T-helper 22 cell (primary cell): ENCODE data around the gene PTMA.
"Not testable (repeated sequence)": the region's sequence is repeated elsewhere in the genome, so short reads cannot be mapped to it uniquely, and the experiment has no call there.

Experiments used
- DNase-seq: peaks from one replicate; pipeline ENCODE4 v3.0.0-alpha.2; 2020; ENCODE audit warnings: low read depth

Gene PTMA, protein sequence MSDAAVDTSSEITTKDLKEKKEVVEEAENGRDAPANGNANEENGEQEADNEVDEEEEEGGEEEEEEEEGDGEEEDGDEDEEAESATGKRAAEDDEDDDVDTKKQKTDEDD

DNA sequence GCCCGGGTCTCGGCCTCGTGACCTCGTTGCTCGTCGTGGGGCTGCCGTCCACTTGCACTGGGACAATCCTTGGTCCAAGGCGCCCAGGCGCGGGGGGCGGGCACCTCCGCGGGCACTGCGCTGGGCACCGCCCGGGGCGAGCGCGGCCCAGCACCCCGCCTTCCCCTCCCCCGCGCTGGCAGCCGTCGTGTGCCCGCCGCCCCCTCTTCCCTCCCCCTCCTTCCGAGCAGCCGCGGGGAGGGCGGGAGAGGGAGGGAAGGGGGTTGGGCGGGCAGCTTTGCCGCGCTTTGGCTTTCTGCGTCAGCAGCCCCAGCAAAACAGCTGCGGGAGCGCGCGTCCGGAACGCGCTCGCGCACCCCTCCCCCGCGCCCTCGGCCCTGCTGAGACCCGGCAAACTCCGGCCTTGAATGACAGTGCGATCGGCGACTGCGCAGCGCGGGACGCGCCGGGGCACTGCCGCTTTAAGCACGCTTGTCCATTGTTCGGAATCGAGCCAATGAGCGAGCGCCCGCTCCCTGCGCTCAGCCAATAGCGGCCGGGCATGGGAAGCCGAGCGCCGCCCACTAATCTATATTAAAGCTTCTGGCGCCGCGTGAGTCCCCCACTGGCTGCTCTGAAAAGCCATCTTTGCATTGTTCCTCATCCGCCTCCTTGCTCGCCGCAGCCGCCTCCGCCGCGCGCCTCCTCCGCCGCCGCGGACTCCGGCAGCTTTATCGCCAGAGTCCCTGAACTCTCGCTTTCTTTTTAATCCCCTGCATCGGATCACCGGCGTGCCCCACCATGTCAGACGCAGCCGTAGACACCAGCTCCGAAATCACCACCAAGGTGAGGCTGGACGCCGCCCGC is at the start of gene PTMA:
Gene PTMA, plus strand, starts transcription at position 599 of the 846 bp plus-strand sequence. Its CDS starts 182 bp downstream, at position 781.
- DNase-seq = peak; percentile 99

DNA sequence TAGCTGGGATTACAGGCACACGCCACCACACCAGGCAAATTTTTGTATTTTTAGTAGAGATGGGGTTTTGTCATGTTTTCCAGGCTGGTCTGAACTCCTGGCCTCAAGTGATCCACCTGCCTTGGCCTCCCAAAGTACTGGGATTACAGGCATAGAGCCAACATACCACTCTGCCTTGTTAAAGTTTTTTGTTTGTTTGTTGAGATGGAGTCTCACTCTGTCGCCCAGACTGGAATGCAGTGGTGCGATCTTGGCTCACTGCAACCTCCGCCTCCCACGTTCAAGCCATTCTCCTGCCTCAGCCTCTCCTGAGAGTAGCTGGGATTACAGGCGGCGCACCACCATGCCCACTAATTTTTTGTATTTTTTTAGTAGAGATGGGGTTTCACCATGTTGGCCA is 48.3 kb upstream of the PTMA start:
- not testable (repeated sequence) for DNase-seq

DNA sequence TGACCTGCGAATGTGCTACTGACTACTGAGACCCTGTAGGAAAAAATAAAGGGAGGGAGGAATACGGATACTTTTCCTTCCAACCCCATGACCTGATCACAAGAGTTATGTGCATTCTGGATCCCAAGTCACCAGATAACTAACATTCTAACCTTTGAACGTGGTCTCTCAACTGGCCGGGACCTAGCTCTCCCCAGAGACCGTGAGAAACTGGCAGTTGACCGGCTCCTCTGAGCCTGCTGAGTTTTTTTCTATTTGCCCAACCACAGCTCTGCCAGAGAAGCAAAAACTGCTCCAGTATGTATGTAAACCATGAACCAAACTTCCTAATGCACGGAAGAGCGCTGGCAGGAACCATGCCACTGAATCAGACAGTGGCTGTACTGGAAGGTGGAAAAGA is 47.5 kb upstream of the PTMA start:
- DNase-seq = no peak

DNA sequence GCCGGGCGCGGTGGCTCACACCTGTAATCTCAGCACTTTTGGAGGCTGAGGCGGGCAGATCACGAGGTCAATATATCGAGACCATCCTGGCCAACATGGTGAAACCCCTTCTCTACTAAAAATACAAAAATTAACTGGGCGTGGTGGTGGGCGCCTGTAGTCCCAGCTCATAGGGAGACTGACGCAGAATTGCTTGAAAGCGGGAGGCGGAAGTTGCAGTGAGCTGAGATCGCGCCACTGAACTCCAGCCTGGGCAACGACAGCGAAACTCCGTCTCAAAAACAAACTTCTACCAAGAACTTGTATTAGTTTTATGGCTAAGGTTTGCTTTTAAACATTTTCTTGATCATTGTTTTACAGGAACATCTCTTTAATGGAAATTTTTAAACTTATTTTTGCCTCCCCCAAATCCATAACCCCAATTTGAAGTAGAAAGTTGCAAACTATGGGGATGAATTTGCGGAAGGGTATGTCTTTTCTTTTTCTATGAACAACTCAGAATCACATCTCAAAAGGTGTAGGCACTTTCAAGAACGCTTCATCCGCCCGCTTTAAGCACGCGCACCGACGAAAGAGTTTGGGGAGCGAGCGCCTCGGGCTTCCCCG is 46.8 kb upstream of the PTMA start:
- DNase-seq = no peak

DNA sequence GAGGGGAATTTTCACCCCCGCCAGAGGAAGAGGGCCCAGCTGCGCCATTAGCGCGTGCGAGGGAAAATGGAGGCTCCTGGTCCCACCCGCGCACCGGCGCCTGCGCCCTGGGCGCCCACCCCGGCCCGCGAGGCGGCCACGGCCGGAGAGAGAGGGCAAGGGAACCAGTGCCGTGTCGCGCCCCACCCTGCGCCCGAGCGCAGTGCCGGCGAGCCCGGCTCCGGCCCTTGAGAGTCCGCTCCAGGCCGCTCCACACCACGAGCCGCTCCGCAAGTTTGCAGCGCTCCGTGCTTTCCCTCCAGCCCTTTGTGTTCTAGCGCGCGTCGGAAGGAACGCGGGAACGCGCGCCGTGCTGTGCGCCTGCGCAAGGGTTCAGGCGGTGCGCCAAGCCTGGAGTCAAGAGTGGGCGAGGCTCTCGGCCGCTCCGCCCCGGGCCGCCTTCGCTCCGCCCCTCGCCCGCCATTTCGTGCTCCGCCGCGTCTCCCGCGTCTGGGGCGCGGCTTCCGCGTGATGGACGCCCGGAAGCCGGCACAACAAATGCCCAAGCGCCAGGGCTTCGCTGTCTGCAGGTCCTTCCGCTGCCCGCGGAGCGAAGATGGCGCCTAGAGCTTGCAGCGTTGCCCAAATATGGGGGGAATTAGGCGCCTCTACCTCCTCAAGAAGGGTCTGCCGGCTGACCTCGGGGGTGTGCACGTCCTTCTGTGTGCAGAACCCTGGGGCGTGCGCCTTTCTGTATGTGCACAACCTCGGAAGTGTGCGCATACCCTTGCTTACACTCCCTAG is 46.1 kb upstream of the PTMA start:
- DNase-seq = peak; percentile 87

DNA sequence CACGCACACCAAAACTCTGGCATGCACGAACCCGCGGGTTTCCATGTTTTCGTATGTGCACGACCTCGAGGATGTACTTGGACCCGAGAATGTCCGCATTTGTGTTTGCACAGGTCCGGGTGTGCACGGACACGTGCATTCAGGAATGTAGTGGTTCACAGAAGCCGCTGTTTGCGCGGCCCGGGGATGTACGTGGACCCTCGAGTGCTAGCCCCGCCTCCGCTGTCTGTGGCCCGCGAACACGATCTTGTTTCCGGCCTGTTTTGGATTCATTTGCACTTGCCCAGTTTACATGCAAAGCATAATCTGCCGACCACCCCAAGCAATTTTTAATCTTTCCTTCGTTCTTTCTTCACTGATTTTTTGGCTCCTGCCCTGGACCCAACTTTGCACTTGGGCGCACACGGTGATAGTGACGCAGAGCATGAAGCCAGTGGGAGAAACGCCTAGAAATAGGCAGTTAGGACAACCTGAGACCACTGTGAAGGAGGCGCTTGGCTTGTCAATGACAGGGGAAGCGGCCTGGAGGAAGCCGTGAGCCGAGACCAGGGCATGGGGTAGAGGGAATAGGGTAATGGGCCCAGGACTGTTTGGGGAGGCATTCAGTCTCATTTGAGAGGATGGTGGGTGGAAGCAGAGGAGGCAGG is 45.4 kb upstream of the PTMA start:
- no peak for DNase-seq

DNA sequence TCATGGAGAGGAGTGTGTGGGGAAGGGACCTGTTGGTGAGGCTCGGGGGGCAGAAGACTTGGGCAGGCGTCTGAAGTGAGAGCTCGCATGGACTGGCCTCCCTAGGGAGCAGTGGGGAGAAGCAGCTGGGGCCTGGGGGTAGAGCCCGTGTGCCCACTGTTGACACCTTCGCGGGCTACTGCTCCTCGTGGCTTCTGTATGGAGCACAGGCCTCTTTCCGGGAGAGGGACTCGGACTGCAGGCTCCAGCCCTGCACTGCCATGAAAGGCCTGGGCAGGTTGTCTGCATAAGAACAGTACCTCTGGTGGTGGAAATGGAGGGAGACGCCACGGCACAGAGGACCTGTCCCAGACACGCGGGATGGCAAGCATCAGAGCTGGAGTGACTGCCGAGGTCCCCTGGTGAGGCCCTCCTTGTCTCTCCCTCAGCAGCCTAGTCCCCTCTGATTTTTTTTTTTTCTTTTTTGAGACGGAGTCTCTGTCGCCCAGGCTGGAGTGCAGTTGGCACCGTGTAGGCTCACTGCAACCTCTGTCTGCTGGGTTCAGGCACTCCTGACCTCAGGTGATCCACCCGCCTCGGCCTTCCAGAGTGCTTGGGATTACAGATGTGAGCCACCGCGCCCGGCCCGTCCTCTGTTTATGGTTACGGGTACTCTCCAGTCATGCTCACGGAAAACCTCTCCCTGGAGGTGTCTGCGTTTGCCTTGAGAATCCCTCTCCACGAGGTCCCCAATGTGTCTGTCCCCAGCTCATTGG is 44.7 kb upstream of the PTMA start:
- no peak for DNase-seq

DNA sequence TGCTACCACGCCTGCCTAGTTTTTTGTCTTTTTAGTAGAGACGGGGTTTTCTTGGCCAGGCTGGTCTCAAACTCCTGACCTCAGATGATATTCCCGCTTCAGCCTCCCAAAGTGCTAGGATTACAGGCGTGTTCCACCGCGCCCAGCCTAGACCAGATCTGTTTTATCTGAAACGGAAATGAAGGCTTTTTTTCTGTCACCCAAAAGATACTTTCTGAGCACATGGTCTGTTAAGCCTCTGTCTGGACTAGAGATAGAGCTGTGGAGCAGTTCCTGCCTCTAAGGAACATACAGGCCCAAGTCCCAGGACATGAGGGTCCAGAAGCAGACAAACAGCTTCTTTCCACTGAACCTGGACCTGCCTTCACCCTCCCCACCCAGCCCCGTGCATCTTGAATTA is 43.6 kb upstream of the PTMA start:
- DNase-seq = no peak

DNA sequence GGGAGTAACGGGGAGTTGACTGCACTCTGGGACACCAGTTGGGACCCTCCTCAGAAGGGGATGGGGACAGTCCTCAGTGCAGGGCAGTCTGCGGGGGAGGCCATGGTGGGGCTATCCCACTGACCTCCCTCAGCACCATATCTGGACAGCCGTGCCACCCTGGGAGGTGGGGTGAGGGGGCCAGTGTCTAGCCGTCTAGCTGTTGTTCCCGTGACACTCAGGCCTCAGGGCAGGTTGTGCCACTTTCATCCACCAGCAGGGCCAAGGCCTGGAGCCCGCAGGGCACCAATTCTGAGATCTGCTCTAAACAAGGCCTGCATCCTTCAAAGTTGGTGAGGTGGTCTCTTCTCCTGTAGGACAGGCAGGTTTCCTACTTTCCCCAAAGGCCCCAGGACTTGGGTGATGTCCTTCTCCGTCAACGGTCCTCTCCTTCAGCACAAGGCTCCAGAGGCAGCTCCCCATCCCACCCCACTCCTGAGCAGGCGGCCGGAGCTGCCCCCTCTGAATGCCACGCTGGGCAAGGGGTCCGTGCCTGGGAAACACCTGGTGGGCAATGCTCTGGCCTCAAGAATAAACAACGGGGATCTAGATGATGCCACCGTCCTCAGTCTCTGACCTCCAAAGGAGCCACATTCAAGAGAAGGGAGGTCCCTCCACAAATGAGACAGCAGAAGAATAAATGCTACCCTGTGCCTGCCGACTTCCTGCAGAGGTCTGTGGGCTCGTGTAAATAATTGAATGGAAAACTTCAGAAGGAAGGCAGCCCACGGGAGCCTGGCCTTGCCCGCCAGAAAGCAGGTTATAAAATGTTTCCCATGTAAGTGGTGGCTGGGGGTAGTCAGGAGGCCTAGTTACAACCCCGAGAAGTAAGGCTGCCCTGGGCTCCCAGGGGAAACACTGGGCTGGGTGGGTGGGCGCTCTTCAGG is 42.8 kb upstream of the PTMA start:
- no peak for DNase-seq

DNA sequence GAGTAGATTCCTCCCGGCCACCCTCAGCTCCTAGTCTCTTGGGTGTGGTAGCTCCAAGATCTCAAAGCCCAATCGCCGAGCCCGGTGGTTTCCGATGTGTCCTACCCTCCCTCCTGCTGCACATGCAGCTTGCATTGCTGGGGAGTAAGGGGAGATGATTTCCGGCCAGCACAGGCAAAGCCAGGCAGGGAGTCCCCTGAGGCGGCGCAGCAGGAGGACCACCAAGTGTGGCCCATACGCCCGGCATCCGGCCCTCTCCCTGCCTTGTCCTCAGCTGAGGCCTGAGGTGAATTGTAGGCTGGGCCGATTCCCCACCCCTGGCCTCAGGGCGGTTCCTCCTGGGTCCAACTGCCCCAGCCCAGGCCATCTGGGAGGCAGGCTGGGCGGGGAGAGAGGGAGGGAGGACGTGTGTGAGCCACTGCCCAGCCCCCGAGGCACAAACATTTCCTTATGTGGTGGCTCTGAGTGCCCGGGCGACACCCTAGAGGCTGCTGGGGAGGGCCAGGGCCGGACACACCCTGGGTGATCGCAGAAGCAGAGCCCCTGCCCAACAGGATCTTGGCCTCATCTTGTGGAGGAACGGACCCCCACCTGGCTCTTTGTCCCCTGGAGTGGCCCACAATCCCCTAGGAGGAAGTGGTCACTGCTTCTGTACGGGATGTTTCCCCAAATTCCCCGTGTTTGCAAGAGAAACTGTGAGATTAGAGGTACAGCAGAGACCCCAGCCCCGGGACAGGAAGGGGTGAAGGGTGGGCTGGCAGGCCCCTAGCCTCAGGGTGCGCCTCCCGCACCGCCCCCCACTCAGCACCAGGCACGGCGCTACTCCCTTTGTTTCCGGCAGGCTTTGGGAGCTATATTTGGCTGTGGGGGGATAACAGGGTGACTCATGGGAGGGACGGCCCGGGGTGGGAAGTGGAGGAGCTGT is 41.9 kb upstream of the PTMA start:
- DNase-seq = no peak

DNA sequence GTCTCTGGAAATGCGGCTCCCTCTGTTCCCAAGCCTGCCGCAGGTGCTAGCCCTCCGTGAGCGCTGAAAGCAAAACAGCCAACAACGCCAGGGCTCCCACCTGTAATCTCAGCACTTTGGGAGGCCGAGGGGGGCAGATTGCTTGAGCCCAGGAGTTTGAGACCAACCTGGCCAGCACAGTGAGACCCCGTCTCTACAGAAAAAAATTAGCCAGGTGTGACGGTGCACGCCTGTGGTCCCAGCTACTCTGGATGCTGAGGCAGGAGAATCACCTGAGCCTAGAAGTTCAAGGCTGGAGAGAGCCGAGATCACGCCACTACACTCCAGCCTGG is 41.3 kb upstream of the PTMA start:
- DNase-seq = no peak

DNA sequence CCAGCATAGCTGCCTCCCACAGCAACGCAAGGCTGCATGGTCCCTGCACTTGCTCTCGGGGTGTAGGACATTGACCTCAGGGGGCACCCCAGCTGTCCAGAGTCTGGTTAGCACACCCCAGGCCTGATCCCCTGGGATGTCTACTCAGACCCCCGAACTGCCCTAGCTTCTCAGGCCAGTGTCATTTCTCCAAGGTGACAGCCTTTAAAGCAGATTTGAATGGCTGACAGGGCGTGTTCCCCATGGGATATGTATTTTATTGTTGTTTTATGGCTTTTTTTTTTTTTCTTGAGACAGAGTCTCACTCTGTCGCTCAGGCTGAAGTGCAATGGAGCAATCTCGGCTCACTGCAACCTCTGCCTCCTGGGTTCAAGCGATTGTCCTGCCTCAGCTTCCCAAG is 40.8 kb upstream of the PTMA start:
- DNase-seq = no peak

DNA sequence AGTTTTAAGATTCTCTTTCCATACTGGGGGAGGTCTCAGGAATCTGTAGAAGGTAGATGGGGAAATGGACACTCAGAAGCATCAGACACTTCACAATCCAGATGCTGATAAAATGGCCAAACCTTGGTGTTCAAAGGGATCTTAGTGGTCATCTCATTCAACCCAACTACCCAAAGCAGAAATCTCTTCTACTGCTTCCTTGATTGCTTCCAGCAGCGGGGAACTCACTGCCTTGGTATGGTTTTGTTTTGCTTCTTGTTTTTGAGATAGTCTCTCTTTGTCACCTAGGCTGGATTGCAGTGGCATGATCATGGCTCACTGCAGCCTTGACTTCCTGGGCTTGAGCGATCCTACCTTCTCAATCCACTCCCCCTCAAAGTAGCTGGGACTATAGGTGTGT is 39.3 kb upstream of the PTMA start:
- no peak for DNase-seq

DNA sequence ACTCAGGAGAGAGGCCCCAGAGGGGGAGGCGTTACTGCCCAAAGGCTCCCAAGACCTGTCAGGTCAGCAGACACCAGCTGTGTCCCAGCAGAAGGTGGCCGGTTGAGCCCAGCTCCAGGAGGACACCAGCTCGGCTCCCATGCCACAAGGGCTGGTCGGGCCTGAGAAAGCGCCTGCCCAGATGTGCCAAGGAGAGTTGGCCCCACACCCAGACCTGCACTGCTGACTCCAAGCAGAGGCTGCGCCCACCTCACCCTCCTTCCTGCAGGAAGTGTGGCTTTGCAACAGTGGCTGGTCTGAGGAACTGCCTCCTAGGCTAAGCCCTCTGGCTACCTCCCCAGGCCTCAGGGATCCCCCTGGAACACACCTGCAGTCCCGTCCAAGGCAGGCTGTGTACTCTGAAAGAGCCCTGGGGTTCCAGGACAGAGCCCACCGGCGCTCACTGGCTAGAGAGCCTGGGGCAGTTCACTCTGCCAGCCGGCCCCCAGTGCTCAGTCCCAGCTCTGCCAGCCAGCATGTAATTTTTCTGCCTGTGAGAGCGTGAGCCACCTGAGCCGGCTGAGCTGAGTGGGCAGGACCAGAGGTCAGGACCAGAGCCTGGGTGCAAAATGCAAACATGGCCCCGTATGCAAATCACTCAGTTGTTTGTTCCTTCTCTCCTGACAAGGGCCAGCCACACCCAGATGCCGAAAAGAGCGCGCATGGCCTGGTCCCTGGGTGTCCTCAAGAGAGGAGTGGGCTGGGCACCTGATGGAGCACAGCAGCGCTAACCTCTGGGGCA is 36.9 kb upstream of the PTMA start:
- no peak for DNase-seq

DNA sequence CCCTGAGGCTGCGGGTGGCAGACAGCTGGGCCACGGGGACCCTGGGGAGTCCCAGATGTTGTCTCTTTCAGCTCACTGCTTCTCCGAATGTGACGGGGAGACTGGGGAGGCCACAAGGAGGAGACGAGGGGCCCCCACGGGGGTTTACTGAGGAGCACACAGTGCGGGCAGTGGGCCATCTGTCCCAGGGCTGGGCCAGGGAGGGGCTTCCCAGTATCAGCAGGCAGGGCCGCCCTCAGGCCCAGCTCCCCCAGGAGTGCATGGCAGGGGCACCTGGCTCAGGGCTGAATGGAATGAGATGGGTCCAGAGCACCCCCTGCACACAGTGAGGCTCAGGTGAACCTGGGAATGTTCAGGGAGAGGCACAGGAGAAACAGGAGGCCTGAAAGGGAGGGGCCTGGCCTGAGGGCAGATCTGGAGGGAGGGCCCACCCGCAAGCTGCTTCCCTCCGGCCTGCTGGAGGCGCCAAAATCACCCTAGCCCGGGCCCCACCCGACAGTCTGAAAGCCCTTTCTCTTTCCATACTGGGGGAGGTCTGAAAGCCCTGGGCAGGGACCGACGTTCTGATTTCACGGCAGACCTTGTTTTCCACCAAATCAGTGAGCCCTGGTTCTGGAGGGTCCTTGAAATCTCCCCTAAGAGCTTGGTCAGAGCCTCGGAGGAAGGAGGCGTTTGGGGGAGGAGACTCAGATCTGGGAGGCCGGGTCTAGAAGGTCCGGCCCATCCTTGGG is 35.5 kb upstream of the PTMA start:
- DNase-seq = no peak

DNA sequence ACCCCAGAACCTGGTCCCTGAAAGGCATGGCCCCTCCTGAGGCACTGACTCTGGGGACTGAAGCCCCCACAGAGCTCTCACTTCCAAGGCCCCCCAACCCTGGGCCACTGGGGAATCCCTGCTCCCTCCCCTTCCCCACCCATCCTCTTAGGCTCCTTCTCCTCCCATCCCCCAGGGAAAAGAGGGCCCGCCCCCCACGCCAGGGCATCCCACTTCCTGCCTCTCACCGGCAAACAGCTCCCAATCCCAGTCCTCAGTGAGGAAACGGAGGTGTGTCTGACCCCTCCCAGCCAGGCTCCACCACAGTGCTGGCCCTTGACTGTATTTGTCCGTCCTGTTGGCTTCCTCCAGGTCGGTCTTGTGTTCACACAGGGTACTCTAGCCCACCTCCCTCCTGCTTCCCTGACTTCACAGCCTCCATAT is 35.0 kb upstream of the PTMA start:
- DNase-seq = no peak

DNA sequence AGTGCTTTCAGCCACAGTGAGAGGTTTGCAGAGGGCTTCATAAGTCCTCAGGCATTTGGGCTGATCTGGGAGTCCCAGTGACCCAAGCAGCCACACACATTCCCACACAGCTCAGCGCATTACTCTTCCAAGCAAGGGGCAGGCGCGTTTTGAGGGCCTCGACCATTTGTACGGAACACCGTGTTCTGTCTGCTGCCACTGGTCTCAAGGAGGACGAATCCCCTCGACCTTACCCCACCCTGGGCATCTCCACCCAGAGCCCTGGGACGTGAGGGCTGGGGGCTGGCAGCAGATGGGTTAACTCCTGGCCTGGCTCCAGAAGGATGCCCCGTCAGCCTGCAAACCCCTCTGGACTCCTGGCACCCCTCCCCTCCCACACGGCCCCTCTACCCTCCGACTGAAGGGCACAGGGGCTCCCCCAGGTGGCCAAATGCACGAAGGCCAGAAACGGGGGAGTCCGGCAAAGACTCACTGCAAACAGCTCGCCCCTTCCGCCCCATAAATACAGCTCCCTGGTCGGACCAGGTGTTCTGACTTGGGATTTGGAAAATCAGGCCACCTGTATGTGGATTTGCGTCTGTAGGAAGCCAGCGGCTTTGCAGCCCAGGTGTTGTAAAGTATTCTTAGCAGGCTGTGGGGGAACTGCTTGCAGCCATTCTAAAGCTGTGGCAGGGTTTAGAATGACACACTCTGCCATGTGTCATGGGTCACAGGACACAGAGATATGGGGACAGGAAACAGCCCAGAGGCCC is 33.6 kb upstream of the PTMA start:
- no peak for DNase-seq
